DMS153 treated with DMSO at 0.1 percent for 48 hours (cell line): Measurements from ENCODE around the gene MCOLN1.
"Not testable (repeated sequence)": the region's sequence is repeated elsewhere in the genome, so short reads cannot be mapped to it uniquely, and the experiment has no call there.

Experiments
- DNase-seq: peaks from one replicate; lab custom pipeline; 2025; ENCODE audit not compliant: unreplicated experiment; lab: John Stamatoyannopoulos, UW

MCOLN1 gene

GRCh38 chr19:7565332-7565731, 42.9 kb downstream of the MCOLN1 start:
- DNase-seq, result no peak

- DNase-seq, result no peak
Measured at GRCh38 chr19:7570761-7571160, 48.3 kb downstream of the MCOLN1 start.

DNA sequence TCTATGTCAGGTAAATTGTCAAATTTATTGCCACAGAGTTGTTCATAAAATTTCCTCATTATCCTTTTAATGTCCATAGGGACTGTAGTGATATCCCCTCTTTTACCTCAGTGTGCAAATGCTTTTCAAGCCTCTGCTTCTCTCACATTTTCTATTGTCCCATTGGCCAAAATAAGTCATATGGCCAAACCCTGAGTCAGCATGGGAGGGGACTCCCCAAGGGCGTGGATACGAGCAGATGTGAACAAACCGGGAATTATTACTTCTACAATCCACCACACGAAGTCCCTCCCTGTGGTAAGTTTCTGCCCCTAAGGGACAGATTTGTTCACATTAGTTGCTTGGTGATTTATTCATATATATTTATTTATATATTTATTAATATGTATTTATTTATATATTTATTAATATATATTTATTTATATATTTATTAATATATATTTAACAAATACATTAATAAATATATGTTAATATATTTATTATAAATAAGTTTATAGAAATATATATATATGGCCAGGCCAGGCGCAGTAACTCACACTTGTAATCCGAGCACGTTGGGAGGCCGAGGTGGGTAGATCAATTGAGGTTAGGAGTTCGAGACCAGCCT, 53.1 kb downstream of the MCOLN1 start:
- no peak for DNase-seq

- not testable (repeated sequence) for DNase-seq
Measured at GRCh38 chr19:7577422-7577821, 55.0 kb downstream of the MCOLN1 start.

GRCh38 chr19:7578127-7578526, 55.7 kb downstream of the MCOLN1 start:
- DNase-seq, result no peak

- no peak for DNase-seq
Measured at GRCh38 chr19:7579182-7579581, 56.8 kb downstream of the MCOLN1 start.

GRCh38 chr19:7582446-7582845, 60.0 kb downstream of the MCOLN1 start:
- DNase-seq, result no peak
